Activated T-cell treated with anti-CD3 and anti-CD28 coated beads, Interleukin-2, amount 50 U/mL, for 48 hours (primary cell): ENCODE measurements around the gene DHH.
"Not testable (repeated sequence)": the region's sequence is repeated elsewhere in the genome, so short reads cannot be mapped to it uniquely, and the experiment has no call there.

Source experiments
- DNase-seq, 2 experiments: peaks; one replicate each; pipeline ENCODE4 v3.0.0-alpha.2; 2020

Gene DHH

GRCh38 chr12:49094160-49094974 is at the start of gene DHH:
TSS of gene DHH (minus strand) at chr12:49094801. CDS start at chr12:49094512, 289 bp downstream.
- DNase-seq = peak; percentile 24 to 30

DNA sequence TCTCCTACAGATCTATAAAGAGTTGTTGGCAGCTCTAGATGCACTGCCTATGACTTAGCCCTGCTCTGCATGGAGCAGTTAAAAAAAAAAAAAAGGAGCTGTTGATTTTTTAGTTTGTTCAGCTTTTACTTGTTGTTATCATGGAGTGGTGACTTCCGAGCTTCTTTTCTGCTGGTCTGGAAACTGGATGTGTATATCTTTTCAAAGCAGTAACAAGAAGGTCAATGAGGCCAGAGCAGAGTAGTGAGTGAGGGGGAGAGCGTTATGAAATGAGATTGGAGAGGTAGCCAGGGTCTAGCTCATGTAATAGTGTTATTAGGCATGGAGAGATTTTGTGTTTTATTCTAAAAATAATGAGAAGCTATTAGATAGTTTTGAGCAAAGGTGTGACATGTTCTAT is 49.8 kb upstream of the DHH start:
- no peak for DNase-seq

GRCh38 chr12:49138999-49139398 is 44.4 kb upstream of the DHH start:
- no peak for DNase-seq

DNA sequence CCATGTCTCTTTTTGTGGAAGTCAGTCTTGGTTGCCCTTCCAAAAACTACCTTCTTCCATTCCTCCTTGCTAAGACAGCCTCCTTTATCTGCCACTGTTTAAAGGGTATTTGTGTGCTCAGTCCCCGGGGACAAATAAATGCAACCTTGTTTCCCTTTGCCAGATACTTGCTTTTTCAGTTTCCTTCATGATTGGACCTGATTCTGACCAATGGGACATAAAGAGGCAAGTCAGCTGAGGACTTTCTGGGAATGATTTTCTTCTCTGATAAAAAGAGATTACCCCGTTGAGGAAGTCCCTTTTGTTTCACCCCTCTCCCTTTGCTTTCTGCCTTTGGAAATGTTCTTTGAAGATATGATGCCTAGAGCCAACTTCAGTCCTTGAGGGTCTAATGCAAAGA is 44.0 kb upstream of the DHH start:
- no peak for DNase-seq

DNA sequence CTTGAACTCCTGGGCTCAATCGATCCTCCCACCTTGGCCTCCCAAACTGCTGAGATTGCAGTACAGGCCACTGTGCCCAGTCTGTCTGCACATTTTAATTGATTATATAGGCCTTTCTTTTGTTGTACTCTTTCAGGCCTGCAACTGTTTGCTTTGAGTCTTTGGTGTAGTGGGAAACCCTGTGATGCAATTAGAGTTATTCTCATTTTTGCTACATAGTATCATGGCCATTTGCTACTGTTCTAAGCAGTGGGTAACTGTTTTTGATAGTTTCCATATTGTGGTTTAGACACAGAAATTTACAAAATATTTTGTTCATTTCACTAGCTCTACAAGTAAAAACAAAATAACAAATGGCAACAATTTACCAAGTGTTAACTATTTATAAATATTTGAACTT is 42.9 kb upstream of the DHH start:
- no peak for DNase-seq

- not testable (repeated sequence) for DNase-seq
Observed at GRCh38 chr12:49136997-49137396, 42.4 kb upstream of the DHH start.

DNA sequence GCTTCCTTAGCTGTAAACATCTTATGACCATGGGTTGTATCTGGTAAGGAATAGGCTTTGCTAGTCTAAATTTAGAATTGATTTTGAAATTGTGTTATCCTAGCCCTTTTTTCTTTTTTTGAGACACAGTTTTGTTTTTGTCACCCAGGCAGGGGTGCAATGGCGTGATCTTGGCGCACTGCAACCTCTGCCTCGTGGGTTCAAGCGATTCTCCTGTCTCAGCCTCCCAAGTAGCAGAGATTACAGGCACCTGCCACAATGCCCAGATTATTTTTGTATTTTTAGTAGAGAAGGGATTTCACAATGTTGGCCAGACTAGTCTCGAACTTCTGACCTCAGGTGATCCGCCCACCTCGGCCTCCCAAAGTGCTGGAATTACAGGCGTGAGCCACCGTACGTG is 39.0 kb upstream of the DHH start:
- DNase-seq = no peak

- no peak for DNase-seq
Observed at GRCh38 chr12:49133014-49133413, 38.4 kb upstream of the DHH start.

GRCh38 chr12:49131894-49132461 is 37.4 kb upstream of the DHH start:
- no peak for DNase-seq

DNA sequence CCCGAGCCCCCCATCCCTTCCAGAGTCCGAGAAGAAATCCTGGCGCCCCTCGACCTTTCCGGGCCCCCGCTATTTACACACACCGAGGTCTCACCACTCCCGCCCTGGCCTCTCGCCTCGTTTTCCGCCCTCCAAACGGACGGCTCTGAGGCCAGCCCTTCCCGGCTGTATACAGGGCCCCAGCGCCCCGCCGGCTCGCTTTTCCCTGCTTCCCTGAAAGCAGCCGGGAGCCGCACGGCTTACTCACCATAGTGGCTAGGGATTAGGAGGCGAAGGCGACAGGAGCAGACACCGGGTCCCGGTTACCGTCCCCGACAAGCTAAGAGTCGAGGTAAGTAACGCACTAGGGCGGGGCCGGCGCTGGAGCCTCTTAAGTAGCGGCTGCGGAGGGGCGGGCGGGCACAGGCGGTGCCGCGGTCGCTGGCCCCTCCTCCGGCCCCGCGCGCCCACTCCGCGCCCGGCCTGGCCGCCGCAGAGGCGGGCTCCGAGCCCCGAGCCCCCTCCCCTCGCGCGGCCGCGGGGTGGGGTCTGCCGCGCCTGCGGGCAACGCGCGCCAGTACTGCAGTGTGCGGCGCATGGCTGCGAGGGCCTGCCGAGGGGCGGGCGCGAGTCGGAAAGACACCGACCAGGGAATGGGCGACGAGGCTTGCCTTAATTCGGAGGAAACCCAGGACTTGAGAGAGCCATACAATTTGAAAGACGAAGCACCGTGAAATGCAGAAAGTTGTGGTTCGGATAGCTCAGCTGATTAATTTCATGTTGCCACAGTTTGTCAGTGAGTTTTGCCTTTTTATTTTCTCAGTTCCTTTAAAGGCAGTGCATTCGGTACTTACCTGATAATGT is 36.7 kb upstream of the DHH start, which contains the start of gene TUBA1B:
TUBA1B (minus strand) TSS at position 345 of the 843 bp plus-strand sequence; CDS start at position 250, 95 bp downstream.
- peak; percentile 94 for DNase-seq

- DNase-seq = peak; percentile 93 to 94
Observed at GRCh38 chr12:49130151-49131050, 35.8 kb upstream of the DHH start.

DNA sequence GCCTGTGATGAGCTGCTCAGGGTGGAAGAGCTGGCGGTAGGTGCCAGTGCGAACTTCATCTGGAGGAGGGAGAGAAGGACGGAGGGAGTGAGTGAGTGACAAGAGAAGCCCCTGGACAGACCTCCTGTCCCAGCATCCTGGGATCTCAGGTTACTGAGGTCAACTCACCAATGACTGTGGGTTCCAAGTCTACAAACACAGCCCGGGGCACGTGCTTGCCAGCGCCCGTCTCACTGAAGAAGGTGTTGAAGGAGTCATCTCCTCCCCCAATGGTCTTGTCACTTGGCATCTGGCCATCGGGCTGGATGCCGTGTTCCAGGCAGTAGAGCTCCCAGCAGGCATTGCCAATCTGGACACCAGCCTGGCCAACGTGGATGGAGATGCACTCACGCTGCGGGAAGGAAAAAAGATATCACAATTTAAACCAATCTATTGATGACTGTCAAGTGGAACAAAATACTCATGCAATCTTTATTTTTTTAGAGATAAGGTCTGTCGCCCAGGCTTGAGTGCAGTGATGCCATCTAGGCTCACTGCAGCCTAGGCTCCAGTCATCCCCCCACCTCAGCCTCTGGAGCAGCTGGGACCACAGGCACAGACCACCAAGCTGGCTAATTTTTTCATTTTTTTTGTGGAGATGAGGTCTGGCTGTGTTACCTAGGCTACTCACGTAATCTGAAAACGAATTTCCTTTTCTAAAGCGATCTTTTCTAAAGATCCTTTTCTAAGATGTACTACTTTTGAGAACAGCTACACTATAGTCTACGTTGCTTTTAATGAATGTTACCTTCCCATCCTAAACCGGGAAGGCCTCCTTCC is 34.9 kb upstream of the DHH start:
- no peak for DNase-seq

GRCh38 chr12:49127971-49128370 is 33.4 kb upstream of the DHH start:
- DNase-seq = not testable (repeated sequence)

DNA sequence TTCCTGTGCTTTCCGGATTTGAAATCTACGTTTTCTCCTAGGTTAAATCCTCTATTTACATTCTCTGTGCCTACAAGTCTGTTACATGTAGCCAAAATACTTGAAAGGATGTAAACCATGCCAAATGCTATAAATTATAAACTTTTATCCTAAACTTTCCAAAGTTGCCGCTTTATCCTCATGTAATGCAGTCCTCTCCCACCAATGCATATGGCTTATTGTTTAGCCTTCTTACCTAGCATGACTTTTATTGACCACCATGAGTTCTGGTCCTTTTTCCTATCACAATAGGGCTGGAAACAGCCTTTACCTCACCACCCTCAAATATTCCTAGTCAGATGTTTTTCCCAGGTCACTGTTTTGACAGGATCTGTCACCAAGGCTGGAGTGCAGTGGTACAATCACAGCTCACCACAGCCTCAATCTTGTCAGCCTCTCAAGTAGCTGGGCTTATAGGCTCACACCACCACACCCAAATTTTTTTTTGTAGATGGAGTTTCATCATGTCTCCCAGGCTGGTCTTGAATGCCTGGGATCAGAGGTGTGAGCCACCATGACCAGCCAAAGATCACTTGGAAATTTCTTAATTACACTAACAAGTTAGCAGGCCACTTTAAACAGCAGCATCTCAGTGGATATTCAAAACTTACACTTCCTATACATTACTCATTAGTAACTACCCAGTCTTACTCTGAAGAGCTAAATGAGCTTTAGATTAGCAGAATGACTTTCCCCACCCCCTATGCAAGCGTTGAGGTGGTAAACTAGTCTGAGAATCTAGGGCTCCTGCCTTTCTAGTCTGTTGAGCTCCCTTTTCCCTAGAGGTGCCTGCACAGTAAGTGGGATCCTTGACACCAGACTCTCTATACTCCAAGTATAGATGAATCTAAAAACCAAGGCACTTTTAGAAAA is 32.5 kb upstream of the DHH start:
- peak; percentile 47 to 54 for DNase-seq

GRCh38 chr12:49121047-49121696 is 26.6 kb upstream of the DHH start:
- DNase-seq = no peak

DNA sequence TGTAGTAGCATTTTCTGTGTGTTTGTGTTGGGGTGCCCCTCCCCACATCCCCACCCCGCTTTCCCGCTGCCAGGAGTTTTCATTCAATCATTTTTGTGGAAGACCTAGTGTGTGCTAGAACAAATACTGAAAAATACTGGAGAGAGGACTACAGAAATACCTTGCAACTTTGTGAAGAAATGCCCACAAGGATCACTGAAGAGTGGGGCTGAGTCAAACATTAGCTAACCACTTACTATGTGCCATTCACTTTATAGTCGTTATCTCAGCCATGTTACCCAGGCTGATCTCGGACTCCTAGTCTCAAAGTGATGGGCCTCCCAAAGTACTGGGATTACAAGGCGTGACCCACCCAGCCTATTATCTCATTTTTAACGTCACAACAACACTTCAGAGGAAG is 16.6 kb upstream of the DHH start:
- DNase-seq = no peak

DNA sequence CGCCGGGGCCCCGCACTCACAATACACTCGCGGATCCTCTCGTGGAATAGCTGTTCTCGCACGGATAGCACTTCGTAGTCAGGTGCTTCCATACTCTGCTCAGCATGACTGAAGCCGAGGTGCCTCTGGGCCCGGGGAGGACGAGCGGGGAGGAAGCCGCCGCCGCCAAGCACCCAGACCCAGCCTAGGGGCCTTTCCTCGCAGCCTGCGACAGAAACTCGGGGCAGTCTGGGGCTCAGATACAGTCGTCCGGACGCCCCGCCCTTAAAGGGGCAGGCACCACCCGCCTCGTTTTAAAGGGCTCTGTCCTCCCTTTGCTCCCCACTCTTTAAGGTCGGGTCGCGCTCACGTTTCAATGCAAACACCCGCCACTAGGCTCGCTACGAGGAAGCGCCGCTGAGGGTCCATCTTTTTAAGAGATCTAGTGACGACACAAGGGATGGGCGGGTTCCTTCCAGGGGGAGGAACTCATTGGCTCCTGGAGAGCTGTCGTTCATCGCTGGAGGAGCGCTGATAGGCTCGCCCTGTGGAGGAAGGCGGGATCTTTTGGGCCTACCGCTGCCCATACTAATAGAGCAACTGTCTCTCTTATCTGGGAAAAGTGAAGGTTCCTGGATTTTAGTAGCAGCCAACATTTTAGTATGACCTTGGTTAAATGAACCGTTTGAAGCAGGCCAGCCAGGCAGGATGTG is 16.0 kb upstream of the DHH start, which contains the start of gene LMBR1L:
LMBR1L (minus strand) TSS at position 384 of the 692 bp plus-strand sequence; CDS start at position 92, 292 bp downstream.
- peak; percentile 96 to 97 for DNase-seq

DNA sequence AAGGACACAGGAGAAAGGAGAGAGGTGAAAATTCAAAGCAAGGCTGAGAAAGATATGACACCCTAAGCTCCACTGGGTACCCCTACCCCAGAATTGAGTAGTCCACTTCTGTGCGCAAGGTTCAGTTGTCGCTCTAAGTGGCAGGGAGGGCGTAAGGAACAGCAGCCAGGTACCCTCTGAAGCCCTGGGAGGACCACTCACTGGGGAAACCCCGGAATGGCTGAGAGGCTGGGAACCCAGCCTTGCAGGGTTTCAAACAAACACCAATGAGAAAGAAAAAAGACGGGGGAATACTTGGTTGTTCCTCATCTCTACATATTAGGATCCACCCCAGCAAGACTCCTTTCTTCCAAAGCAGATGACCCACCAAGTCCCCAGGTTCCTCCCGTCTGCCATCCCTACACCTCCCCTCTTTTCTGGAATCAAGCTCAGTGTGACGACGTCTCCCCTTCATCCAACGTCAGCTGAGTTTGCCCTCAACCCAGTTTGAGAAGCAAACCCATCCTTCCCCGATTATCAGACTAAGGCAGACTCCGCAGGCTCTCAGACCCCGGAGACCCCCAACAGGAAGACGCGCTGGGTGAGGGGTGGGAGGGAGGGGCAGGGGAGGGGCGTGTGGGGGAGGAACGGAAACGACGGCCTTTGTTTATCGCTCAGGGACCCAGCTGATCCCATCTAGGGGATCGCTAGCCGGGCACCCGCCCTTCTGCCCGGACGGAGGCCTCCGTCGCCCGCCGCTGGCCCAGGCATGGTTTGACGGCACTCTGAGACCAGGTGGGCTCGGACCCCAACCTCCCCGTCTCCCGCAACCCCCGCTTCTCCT is 15.3 kb upstream of the DHH start:
- no peak for DNase-seq
